ENCODE measurements around the gene NAB1.

NAB1 gene

GRCh38 chr2:190726255-190726654 lies 77.4 kb downstream of the NAB1 start:
- no peak for TF ChIP-seq ZNF548 (tag by site-specific recombination; IDR thresholded peaks at IDR 0.05)
- TF ChIP-seq KLF10 (tag by site-specific recombination; IDR thresholded peaks at IDR 0.05): no peak
- TF ChIP-seq PBX3 (CRISPR knock-in tag; IDR thresholded peaks at IDR 0.05): no peak
- no peak for TF ChIP-seq ZXDB (tag by site-specific recombination; IDR thresholded peaks at IDR 0.05)
- H3K9me3 ChIP-seq (ENCODE audit: control insufficient read depth, insufficient read depth, low read depth, low read length): no peaks in the 10 kb centered on the region
- CTCF ChIA-PET: no interaction called here
- no peaks in the 10 kb centered on the region for H3K4me1 ChIP-seq (ENCODE audit: control insufficient read depth, insufficient read depth, low read length)
- POLR2A ChIA-PET: no interaction called here
- no peaks in the 10 kb centered on the region for H3K36me3 ChIP-seq (ENCODE audit: control insufficient read depth in 2 of 2, insufficient read depth in 1 of 2, low read length in 2 of 2)
- no peak overlapping the region for H3K27ac ChIP-seq (ENCODE audit: extremely low read depth, low read depth, low read length)
- no peak overlapping the region for H3K4me3 ChIP-seq (ENCODE audit: low read depth, low read length)

- ChIA-PET POLR2A (no interaction called here), CTCF (no interaction called here)
- no peaks in the 10 kb centered on the region for H3K9me3 ChIP-seq (ENCODE audit: control insufficient read depth, insufficient read depth, low read depth, low read length)
- H3K4me3 ChIP-seq (ENCODE audit: low read depth, low read length): no peak overlapping the region
- H3K4me1 ChIP-seq (ENCODE audit: control insufficient read depth, insufficient read depth, low read length): no peaks in the 10 kb centered on the region
- no peak overlapping the region for H3K27ac ChIP-seq (ENCODE audit: extremely low read depth, low read depth, low read length)
- H3K36me3 ChIP-seq (ENCODE audit: control insufficient read depth in 2 of 2, insufficient read depth in 1 of 2, low read length in 2 of 2): no peaks in the 10 kb centered on the region
- TF ChIP-seq ZNF830 (tag by site-specific recombination; IDR thresholded peaks at IDR 0.05; ENCODE audit: low read depth) (no peak), OVOL3 (tag by site-specific recombination; IDR thresholded peaks at IDR 0.05) (no peak), ZNF555 (tag by site-specific recombination; conservative IDR thresholded peaks at IDR 0.05) (no peak), ZSCAN18 (tag by site-specific recombination; IDR thresholded peaks at IDR 0.05) (no peak), ZNF184 (tag by site-specific recombination; IDR thresholded peaks at IDR 0.05) (no peak), KLF17 (tag by site-specific recombination; IDR thresholded peaks at IDR 0.05) (no peak)
Measured at GRCh38 chr2:190736355-190736754, 87.5 kb downstream of the NAB1 start.

- Histone ChIP-seq H3K4me1 (ENCODE audit: control insufficient read depth, insufficient read depth, low read length) (no peaks in the 10 kb centered on the region), H3K27ac (ENCODE audit: extremely low read depth, low read depth, low read length) (no peak overlapping the region), H3K4me3 (ENCODE audit: low read depth, low read length) (no peak overlapping the region), H3K36me3 (ENCODE audit: control insufficient read depth in 2 of 2, insufficient read depth in 1 of 2, low read length in 2 of 2) (no peaks in the 10 kb centered on the region), H3K9me3 (ENCODE audit: control insufficient read depth, insufficient read depth, low read depth, low read length) (no peaks in the 10 kb centered on the region)
- POLR2A ChIA-PET: no interaction called here
- TF ChIP-seq ZNF266 (tag by site-specific recombination; IDR thresholded peaks at IDR 0.05; ENCODE audit: low read depth) (no peak), ZBTB6 (tag by site-specific recombination; IDR thresholded peaks at IDR 0.05) (no peak), ZNF202 (tag by site-specific recombination; IDR thresholded peaks at IDR 0.05; ENCODE audit: borderline replicate concordance) (no peak), ZNF624 (tag by site-specific recombination; IDR thresholded peaks at IDR 0.05) (no peak)
- CTCF ChIA-PET: interaction anchor here (0.6 kb wide), 1 partner anchor 1922 kb away, joined by 3 read pairs; no protein-coding TSS in a partner anchor
Measured at GRCh38 chr2:190740449-190740848, 91.6 kb downstream of the NAB1 start.

Data from HEK293 (cell line).